Esophagus squamous epithelium (tissue), 5 donors: Measurements from ENCODE around the gene FGF18. TPM values are rescaled to one million over a fixed set of nuclear protein-coding genes. Genes with fewer than 3 reads are reported as not detected.

Experiments used
- DNase-seq: peaks from one replicate; lab custom pipeline; 2025; lab: John Stamatoyannopoulos, UW
- H3K27ac ChIP-seq, 4 donors: fragments of 200-600 bp; sonication (generic); one replicate each; pipeline ENCODE4 v1.5.1; 2016 to 2019; ENCODE audit warnings: mild to moderate bottlenecking in 1 of 4
- H3K27me3 ChIP-seq, 4 donors: fragments of 200-600 bp; sonication (generic); 1 replicate in 3 of 4; 2 replicates in 1 of 4; pipeline versions ENCODE4 v1.5.1 to v1.6.0; 2017 to 2021; ENCODE audit warnings: antibody characterized with exemption in 1 of 4
- H3K36me3 ChIP-seq, 3 donors: fragments of 200-600 bp; sonication (generic); one replicate each; pipeline ENCODE4 v1.5.1; 2016 to 2019
- H3K4me1 ChIP-seq, 3 donors: fragments of 200-600 bp; sonication (generic); one replicate each; pipeline ENCODE4 v1.5.1; 2017 to 2019
- H3K4me3 ChIP-seq, 4 donors: fragments of 200-600 bp; sonication (generic); 1 replicate in 3 of 4; 2 replicates in 1 of 4; pipeline ENCODE4 v1.5.1; 2016 to 2019; ENCODE audit warnings: mild to moderate bottlenecking in 2 of 4, moderate library complexity in 1 of 4
- H3K9me3 ChIP-seq, 3 donors: fragments of 200-600 bp; sonication (generic); one replicate each; pipeline ENCODE4 v1.5.1; 2016 to 2019
- POLR2A ChIP-seq, 4 donors: fragments of 450-650 bp; IDR thresholded peaks; one replicate each; pipeline ENCODE4 v1.6.1; 2017; ENCODE audit warnings: antibody characterized with exemption in 4 of 4, mild to moderate bottlenecking in 4 of 4, moderate library complexity in 3 of 4
- WGBS, 2 donors: methylation state at CpG; one replicate each; pipeline ENCODE4 v1.1.5; 2018; 5-methylcytosine and 5-hydroxymethylcytosine counted together
- intact Hi-C: fragments of 100-400 bp; cut with DNase I; formaldehyde crosslinking; loops from one replicate; pipeline ENCODE4 v1.15.0; 2022
- total RNA-seq, 4 donors: library from RNA; depleted of rRNA; stranded (reverse); fragments of >200 nt; gene quantifications; one replicate each; pipeline ENCODE4 v1.1.0, GENCODE V29; 2016
- TF ChIP-seq, protein P1 (sequence below), 6 experiments: fragments of 450-650 bp in 4 of 6; fragments of 200-600 bp in 2 of 6; sonication (generic) in 2 of 6; IDR thresholded peaks; one replicate each; pipeline ENCODE4 v1.5.1; 2016 to 2019; ENCODE audit warnings: antibody characterized with exemption in 6 of 6, mild to moderate bottlenecking in 4 of 6, moderate library complexity in 4 of 6
- donor health status: DM: yes; HTN: yes; CAD: no.

FGF18 gene
- total RNA-seq, 4 donors from 2014 or later, result 0.15 to 0.29 (median 0.19) TPM; not detected in 1

DNA sequence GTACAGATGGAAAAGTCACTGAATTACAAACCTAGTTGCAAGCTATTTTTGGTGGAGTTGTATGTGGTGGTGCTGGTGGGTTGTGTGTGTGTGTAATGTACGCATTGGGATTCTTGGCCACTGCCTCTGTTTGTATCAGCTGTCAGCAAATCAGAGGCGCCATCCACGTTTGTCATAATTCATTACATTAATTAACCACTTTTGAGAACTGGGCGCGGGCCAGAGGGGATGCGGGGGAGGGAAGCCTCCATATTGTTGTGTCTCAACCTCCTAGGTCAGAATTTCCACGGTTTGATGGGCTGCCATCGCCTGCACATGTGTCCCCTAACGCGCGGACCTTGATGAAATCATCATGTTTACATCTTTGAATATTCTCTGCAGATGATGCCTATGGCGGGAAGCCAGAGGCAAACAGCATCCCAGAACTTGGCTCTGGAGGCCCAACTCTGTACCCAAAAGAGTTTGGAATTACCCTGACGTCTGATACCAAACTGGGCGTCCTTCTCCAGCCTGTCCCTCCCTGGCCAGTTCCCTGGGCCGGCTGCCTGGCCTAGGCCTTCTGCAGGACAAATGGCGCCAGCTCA is 54.9 kb downstream of the FGF18 start:
- intact Hi-C loops, result no loop called here
- Histone ChIP-seq H3K27ac (peak overlapping the region in 3 of 4 donors; percentile 19 to 36 (median 32)), H3K4me3 (no peak overlapping the region), H3K4me1 (no peaks in the 10 kb centered on the region), H3K36me3 (no peaks in the 10 kb centered on the region), H3K27me3 (no peaks in the 10 kb centered on the region), H3K9me3 (no peaks in the 10 kb centered on the region)
- TF ChIP-seq, protein P1, sequence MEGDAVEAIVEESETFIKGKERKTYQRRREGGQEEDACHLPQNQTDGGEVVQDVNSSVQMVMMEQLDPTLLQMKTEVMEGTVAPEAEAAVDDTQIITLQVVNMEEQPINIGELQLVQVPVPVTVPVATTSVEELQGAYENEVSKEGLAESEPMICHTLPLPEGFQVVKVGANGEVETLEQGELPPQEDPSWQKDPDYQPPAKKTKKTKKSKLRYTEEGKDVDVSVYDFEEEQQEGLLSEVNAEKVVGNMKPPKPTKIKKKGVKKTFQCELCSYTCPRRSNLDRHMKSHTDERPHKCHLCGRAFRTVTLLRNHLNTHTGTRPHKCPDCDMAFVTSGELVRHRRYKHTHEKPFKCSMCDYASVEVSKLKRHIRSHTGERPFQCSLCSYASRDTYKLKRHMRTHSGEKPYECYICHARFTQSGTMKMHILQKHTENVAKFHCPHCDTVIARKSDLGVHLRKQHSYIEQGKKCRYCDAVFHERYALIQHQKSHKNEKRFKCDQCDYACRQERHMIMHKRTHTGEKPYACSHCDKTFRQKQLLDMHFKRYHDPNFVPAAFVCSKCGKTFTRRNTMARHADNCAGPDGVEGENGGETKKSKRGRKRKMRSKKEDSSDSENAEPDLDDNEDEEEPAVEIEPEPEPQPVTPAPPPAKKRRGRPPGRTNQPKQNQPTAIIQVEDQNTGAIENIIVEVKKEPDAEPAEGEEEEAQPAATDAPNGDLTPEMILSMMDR (IDR thresholded peaks at IDR 0.05), result no peak
- TF ChIP-seq POLR2A (IDR thresholded peaks at IDR 0.05), result no peak
- WGBS, 2 donors, result 63 to 94% methylated on average over 9 to 10 of the region's 16 CpGs
- no peak for DNase-seq

DNA sequence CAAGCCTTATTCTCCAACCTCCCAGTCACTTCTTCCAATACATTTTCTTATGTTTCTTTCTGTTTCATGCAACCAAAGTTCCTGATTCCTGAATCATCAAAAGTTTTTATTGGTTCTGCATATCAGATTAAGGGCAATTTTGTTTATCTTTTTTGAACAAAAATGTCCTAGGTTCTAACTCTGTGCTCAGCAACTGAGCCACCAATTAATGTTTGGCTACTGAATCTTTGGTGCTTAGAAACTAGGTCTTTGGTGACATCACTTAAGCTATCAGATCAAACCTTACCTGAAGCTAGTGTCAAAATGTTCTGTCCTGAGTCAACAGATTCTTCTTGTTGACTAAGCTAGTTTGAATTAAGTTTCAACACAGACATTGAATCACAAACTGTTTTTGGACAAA is 56.1 kb downstream of the FGF18 start:
- no peaks in the 10 kb centered on the region for H3K4me1 ChIP-seq
- DNase-seq, result no peak
- H3K27me3 ChIP-seq, result no peaks in the 10 kb centered on the region
- no peak overlapping the region for H3K27ac ChIP-seq
- intact Hi-C loops, result no loop called here
- no peak overlapping the region for H3K4me3 ChIP-seq
- H3K9me3 ChIP-seq, result no peaks in the 10 kb centered on the region
- TF ChIP-seq, protein P1 (IDR thresholded peaks at IDR 0.05), result no peak
- TF ChIP-seq POLR2A (IDR thresholded peaks at IDR 0.05), result no peak
- H3K36me3 ChIP-seq, result no peaks in the 10 kb centered on the region

DNA sequence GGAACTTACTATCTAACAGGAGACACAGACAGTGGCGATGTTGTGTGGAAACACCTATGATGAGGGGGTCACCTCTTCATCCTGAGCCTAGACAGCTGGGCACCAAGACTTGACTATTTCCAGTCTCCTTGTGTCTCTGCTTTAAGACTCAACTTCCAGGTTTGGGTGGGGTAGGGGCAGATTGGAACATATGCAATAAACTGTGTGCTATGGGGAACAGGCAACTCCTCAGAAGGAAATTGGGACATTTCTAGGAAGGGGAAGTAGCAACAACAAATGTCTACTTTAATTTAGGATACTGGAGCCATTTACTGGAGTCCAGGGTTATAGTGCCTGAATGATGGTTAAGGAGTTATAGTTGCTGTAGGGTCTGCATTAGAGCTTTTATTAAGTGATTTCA is 57.3 kb downstream of the FGF18 start:
- 92 to 100% methylated on average over 1 of the region's 1 CpG for WGBS, 2 donors
- Histone ChIP-seq H3K36me3 (no peaks in the 10 kb centered on the region), H3K4me3 (no peak overlapping the region), H3K27ac (no peak overlapping the region), H3K4me1 (no peaks in the 10 kb centered on the region), H3K27me3 (no peaks in the 10 kb centered on the region), H3K9me3 (no peaks in the 10 kb centered on the region)
- no peak for DNase-seq
- intact Hi-C loops, result no loop called here
- TF ChIP-seq POLR2A (IDR thresholded peaks at IDR 0.05), result no peak
- TF ChIP-seq, protein P1 (IDR thresholded peaks at IDR 0.05), result no peak

DNA sequence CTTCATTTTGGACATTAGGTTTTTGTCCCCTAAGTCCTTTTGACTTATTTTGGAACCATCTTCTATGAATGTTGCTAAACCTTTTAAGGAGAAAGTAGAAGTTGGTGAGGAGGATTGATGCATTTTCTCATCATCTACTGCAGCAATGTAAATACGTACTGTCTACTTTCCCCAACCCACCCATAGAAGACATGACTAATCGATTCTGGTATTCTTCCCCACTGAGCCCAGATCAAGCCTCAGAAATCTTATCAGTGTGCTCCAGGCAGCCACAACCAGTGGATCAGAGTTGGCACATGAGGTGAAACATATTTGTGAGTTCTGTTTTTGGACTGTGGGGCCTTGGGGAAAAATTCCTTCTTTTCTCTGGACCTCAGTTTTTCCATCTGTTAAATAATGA is 57.7 kb downstream of the FGF18 start:
- 71 to 74% methylated on average over 2 of the region's 2 CpGs for WGBS, 2 donors

DNA sequence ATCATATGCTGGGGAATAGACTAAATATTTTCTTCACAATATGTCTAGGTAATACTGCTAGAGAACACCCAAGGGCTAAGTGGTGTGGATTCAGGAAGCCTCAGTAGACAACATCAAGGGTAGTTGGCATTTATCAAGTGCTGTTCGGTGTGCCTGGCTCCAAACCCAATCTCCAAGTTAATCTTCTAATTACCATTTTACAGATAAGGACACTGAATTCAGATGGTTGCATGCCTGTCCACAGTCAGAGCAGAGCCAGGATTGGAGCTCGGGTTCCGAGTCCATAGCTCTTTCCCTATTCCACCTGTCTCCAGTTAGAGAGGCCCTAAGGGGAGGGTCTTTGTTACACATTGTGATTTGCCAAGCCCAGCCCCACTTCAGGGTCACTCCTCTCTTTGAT is 58.2 kb downstream of the FGF18 start:
- DNase-seq, result no peak
- no peaks in the 10 kb centered on the region for H3K27me3 ChIP-seq
- WGBS, 2 donors, result 79 to 83% methylated on average over 3 of the region's 3 CpGs
- intact Hi-C loops, result no loop called here
- no peak overlapping the region for H3K27ac ChIP-seq
- H3K4me3 ChIP-seq, result no peak overlapping the region
- H3K4me1 ChIP-seq, result no peaks in the 10 kb centered on the region
- H3K36me3 ChIP-seq, result no peaks in the 10 kb centered on the region
- no peak for TF ChIP-seq POLR2A (IDR thresholded peaks at IDR 0.05)
- TF ChIP-seq, protein P1 (IDR thresholded peaks at IDR 0.05), result no peak
- no peaks in the 10 kb centered on the region for H3K9me3 ChIP-seq

More for the DNA sequence above, 57.7 kb downstream of the FGF18 start:
- intact Hi-C loops, result no loop called here
- TF ChIP-seq, protein P1 (IDR thresholded peaks at IDR 0.05), result no peak
- TF ChIP-seq POLR2A (IDR thresholded peaks at IDR 0.05), result no peak
- Histone ChIP-seq H3K27ac (no peak overlapping the region), H3K27me3 (no peaks in the 10 kb centered on the region), H3K36me3 (no peaks in the 10 kb centered on the region), H3K4me1 (no peaks in the 10 kb centered on the region), H3K4me3 (no peak overlapping the region), H3K9me3 (no peaks in the 10 kb centered on the region)
- no peak for DNase-seq
